ENCODE data around the gene ITGA6.
"Not testable (repeated sequence)": the region's sequence is repeated elsewhere in the genome, so short reads cannot be mapped to it uniquely, and the experiment has no call there.

ITGA6 gene

GRCh38 chr2:172531309-172531708 lies 103.9 kb downstream of the ITGA6 start:
- no peak for DNase-seq

- not testable (repeated sequence) for DNase-seq
Measured at GRCh38 chr2:172532461-172532860, 105.1 kb downstream of the ITGA6 start.

GRCh38 chr2:172533687-172534086 lies 106.3 kb downstream of the ITGA6 start:
- no peak for DNase-seq

GRCh38 chr2:172535119-172535518 lies 107.7 kb downstream of the ITGA6 start:
- no peak for DNase-seq

GRCh38 chr2:172537851-172538250 lies 110.5 kb downstream of the ITGA6 start:
- not testable (repeated sequence) for DNase-seq

- no peak for DNase-seq
Measured at GRCh38 chr2:172539767-172540166, 112.4 kb downstream of the ITGA6 start.

GRCh38 chr2:172540421-172540820 lies 113.0 kb downstream of the ITGA6 start:
- DNase-seq: no peak

- no peak for DNase-seq
Measured at GRCh38 chr2:172545408-172546075, 118.2 kb downstream of the ITGA6 start.

- no peak for DNase-seq
Measured at GRCh38 chr2:172549131-172549530, 121.7 kb downstream of the ITGA6 start.

GRCh38 chr2:172549802-172550201 lies 122.4 kb downstream of the ITGA6 start:
- DNase-seq: not testable (repeated sequence)

- no peak for DNase-seq
Measured at GRCh38 chr2:172550419-172550818, 123.0 kb downstream of the ITGA6 start.

- no peak for DNase-seq
Measured at GRCh38 chr2:172551271-172551670, 123.9 kb downstream of the ITGA6 start.

GRCh38 chr2:172552547-172553291 lies 125.3 kb downstream of the ITGA6 start:
- no peak for DNase-seq

- no peak for DNase-seq
Measured at GRCh38 chr2:172554352-172555271, 127.2 kb downstream of the ITGA6 start.

- DNase-seq: no peak
Measured at GRCh38 chr2:172555272-172555521, 127.8 kb downstream of the ITGA6 start.

All from left hindlimb (tissue), 1 donor.